GM21526 (cell line): Measurements from ENCODE around the gene GATAD2A.

Experiments used
- ATAC-seq: cut with Tn5 transposase; IDR thresholded peaks from one replicate; pipeline ENCODE4 v1.9.1; 2021; ENCODE audit warnings: moderate library complexity; ENCODE audit not compliant: unreplicated experiment, low FRiP score

The GATAD2A gene

GRCh38 chr19:19554074-19555023, 148.9 kb downstream of the GATAD2A start:
- no peak for ATAC-seq

GRCh38 chr19:19558055-19558454, 152.6 kb downstream of the GATAD2A start:
- ATAC-seq = no peak
